AG09309 (cell line): ENCODE data around the gene FOSL2.
A peak's percentile ranks its signal among the peaks of the same experiment; 100 is the strongest.

Experiments used
- DNase-seq: peaks from one replicate; pipeline ENCODE4 v3.0.0-alpha.2; 2010; ENCODE audit warnings: low read depth
- H3K4me3 ChIP-seq: 2 replicates; pipeline ENCODE4 v1.5.1; 2011; ENCODE audit warnings: mild to moderate bottlenecking, low read depth, low read length, moderate library complexity; ENCODE audit not compliant: control insufficient read depth
- CTCF ChIP-seq: IDR thresholded peaks from 2 replicates; pipeline ENCODE4 v1.5.1; 2011; ENCODE audit warnings: mild to moderate bottlenecking, low read depth, low read length, inconsistent platforms; ENCODE audit not compliant: insufficient read depth, control insufficient read depth; ENCODE audit errors: missing control alignments

Gene FOSL2

GRCh38 chr2:28394331-28394877 is 1.7 kb downstream of the FOSL2 start:
- DNase-seq, result no peak
- TF ChIP-seq CTCF, result no peak
- H3K4me3 ChIP-seq, result peak overlapping the region; percentile 93

DNA sequence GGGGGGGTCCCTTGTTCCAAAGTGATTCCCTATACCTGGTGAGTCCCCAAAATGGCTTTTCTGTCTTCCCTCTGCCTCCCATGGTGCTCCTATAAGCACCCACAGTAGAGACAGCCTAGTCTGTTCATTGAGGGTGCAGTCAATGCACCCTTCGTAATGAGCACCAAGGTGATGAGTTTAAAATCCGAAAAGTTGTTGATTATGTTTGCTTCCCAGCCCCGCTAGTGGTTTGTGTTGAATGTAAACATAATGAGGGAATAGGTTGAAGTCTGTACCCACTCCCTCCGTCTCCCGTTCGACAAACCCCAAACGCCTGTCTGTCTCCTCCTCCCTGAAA is 2.3 kb downstream of the FOSL2 start:
- peak overlapping the region; percentile 93 for H3K4me3 ChIP-seq
- no peak for DNase-seq
- no peak for TF ChIP-seq CTCF

DNA sequence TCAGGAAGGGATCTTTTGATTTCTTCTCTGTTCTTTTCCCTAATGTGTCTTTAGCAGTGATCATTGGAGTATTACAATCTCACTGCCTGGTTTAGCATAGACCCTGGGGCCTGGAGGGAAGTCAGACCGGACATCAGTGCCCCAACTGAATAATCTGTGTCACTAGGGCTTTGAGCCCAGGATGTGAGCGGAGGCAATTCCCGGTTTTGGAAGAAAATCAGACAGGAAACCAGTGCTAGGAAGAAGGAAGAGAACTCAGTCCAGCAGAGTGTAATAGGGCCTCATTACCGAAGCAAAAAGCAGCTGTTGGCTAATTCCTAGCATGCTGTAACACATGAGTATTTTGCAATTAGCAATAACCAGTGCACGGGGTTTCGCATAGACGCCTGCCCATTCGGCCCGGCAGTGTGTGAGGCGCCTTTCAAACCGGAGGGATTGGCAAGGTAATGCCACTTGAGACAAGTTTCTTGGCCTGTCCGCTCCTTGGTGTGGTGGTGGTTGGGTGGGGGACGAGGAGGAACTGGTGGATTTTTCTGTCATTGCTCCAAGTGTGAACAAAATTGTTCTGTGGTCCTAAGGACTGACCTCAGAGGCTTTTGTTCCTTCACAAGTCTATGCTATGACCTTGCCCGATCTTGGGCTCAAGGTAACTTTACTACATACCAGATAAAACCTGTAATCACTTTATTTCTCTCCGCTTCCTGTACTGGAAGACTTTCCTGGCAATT is 2.8 kb downstream of the FOSL2 start:
- no peak for DNase-seq
- no peak for TF ChIP-seq CTCF
- peak overlapping the region; percentile 93 for H3K4me3 ChIP-seq

GRCh38 chr2:28397043-28397381 is 4.4 kb downstream of the FOSL2 start:
- peak overlapping the region; percentile 93 for H3K4me3 ChIP-seq
- no peak for TF ChIP-seq CTCF
- no peak for DNase-seq

GRCh38 chr2:28398101-28398834 is 5.6 kb downstream of the FOSL2 start:
- H3K4me3 ChIP-seq, result peak overlapping the region; percentile 93
- TF ChIP-seq CTCF, result no peak
- DNase-seq, result no peak

GRCh38 chr2:28399289-28399688 is 6.6 kb downstream of the FOSL2 start:
- peak overlapping the region; percentile 25 for H3K4me3 ChIP-seq
- TF ChIP-seq CTCF, result no peak
- no peak for DNase-seq
